DND-41 (cell line): ENCODE measurements around the gene INSM1.

Source experiments
- ATAC-seq: fragments of 200-7000 bp; cut with Tn5 transposase; 3 replicates; pipeline ENCODE4 v1.9.1; 2021; ENCODE audit warnings: low read depth; ENCODE audit not compliant: insufficient read depth
- DNase-seq: peaks from one replicate; pipeline ENCODE4 v3.0.0-alpha.2; 2020
- H2AFZ ChIP-seq: 2 replicates; pipeline ENCODE4 v1.6.0; 2012; ENCODE audit warnings: low read depth, low read length
- H3K27ac ChIP-seq: 2 replicates; pipeline ENCODE4 v1.5.1; 2012; ENCODE audit warnings: low read length, inconsistent platforms
- H3K27me3 ChIP-seq: fragments of 200-600 bp; sonication (generic); 2 replicates; pipeline ENCODE4 v1.6.0; 2012; ENCODE audit warnings: low read length, mild to moderate bottlenecking, inconsistent platforms; ENCODE audit not compliant: insufficient read depth, poor library complexity
- H3K36me3 ChIP-seq: 2 replicates; pipeline ENCODE4 v1.5.1; 2012; ENCODE audit warnings: low read length, inconsistent platforms; ENCODE audit not compliant: insufficient read depth
- H3K4me1 ChIP-seq: 2 replicates; pipeline ENCODE4 v1.5.1; 2012; ENCODE audit warnings: mild to moderate bottlenecking, low read length; ENCODE audit not compliant: insufficient read depth
- H3K4me2 ChIP-seq: 2 replicates; pipeline ENCODE4 v1.6.0; 2012; ENCODE audit warnings: mild to moderate bottlenecking, moderate library complexity, low read length, inconsistent platforms; ENCODE audit not compliant: insufficient read depth
- H3K4me3 ChIP-seq, 2 experiments: fragments of 200-600 bp in 1 of 2; shearing (Covaris generic) in 1 of 2; 2 replicates each; pipeline ENCODE4 v1.5.1; 2012 to 2016; ENCODE audit warnings: inconsistent platforms in 2 of 2, low read length in 2 of 2, mild to moderate bottlenecking in 2 of 2, low read depth in 1 of 2, moderate library complexity in 1 of 2
- H3K79me2 ChIP-seq: 2 replicates; pipeline ENCODE4 v1.6.0; 2012; ENCODE audit warnings: low read length, inconsistent platforms; ENCODE audit not compliant: insufficient read depth
- H3K9ac ChIP-seq: 2 replicates; pipeline ENCODE4 v1.6.0; 2012; ENCODE audit warnings: low read depth, mild to moderate bottlenecking, inconsistent platforms, low read length, moderate library complexity
- H3K9me3 ChIP-seq: 2 replicates; pipeline ENCODE4 v1.5.1; 2012; ENCODE audit warnings: low read length, moderate library complexity, mild to moderate bottlenecking, inconsistent platforms; ENCODE audit not compliant: insufficient read depth, severe bottlenecking
- H4K20me1 ChIP-seq: 2 replicates; pipeline ENCODE4 v1.6.0; 2012; ENCODE audit warnings: low read length; ENCODE audit not compliant: insufficient read depth
- EZH2 ChIP-seq: IDR thresholded peaks from 3 replicates; pipeline ENCODE4 v1.6.1; 2012; ENCODE audit warnings: borderline replicate concordance, low read depth, mild to moderate bottlenecking, moderate library complexity, low read length, inconsistent platforms; ENCODE audit not compliant: severe bottlenecking
- TF ChIP-seq, protein P1 (sequence below): IDR thresholded peaks from 2 replicates; pipeline ENCODE4 v1.5.1; 2012; ENCODE audit warnings: borderline replicate concordance, low read length, moderate library complexity, mild to moderate bottlenecking; ENCODE audit not compliant: poor library complexity, severe bottlenecking; ENCODE audit errors: extremely low read depth

Gene INSM1

DNA sequence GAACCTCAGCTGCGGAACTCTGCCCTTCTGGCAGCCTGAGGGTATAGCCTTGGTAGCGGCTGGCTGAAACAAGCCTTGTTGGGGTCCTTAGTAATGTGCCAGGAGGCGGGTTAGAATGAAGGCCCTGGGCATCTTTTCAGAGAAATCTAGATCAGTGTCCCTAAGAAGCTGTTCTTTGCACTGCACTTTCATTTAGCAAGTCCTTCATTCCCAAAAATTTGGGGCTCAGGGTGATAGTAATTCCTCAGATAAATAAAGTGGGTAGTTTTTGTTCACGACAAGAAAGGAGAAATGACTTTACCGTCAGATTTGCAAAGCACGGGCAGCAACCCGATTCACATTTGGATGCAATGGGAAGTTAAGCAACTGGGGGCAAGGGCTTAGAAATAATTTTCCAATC lies 3.2 kb downstream of the INSM1 start:
- Histone ChIP-seq H3K4me3 (no peak overlapping the region), H3K4me2 (no peak overlapping the region)

DNA sequence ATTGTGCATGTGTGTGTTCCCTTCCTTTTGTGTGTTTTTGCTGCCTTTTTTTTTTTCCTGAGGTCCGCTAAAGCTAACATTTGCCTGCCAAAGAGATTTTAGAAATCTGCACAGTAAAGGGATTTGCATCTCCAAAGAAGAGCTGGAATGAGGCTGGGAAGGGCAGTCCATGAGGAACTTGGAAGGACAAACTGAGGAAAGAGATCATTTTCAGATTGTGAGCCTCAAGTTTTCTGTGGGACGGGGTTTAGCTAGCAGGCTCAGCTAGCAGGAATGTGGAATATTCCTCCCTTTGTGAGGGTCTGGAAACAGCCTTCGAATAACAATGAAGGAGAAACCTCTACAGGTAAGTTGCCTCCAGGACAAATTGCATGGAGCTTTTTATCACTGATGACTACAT lies 3.8 kb downstream of the INSM1 start:
- no peak overlapping the region for H2AFZ ChIP-seq
- H3K27ac ChIP-seq = no peak overlapping the region
- no peaks in the 10 kb centered on the region for H4K20me1 ChIP-seq
- H3K4me3 ChIP-seq = no peak overlapping the region
- TF ChIP-seq, protein P1, sequence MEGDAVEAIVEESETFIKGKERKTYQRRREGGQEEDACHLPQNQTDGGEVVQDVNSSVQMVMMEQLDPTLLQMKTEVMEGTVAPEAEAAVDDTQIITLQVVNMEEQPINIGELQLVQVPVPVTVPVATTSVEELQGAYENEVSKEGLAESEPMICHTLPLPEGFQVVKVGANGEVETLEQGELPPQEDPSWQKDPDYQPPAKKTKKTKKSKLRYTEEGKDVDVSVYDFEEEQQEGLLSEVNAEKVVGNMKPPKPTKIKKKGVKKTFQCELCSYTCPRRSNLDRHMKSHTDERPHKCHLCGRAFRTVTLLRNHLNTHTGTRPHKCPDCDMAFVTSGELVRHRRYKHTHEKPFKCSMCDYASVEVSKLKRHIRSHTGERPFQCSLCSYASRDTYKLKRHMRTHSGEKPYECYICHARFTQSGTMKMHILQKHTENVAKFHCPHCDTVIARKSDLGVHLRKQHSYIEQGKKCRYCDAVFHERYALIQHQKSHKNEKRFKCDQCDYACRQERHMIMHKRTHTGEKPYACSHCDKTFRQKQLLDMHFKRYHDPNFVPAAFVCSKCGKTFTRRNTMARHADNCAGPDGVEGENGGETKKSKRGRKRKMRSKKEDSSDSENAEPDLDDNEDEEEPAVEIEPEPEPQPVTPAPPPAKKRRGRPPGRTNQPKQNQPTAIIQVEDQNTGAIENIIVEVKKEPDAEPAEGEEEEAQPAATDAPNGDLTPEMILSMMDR = no peak
- no peak for TF ChIP-seq EZH2
- H3K9ac ChIP-seq = no peak overlapping the region
- no peaks in the 10 kb centered on the region for H3K4me1 ChIP-seq
- H3K79me2 ChIP-seq = no peaks in the 10 kb centered on the region
- H3K9me3 ChIP-seq = peaks cover 3% of the 10 kb centered on the region
- H3K4me2 ChIP-seq = no peak overlapping the region
- H3K27me3 ChIP-seq = peaks cover 20% of the 10 kb centered on the region
- DNase-seq (no peak), ATAC-seq (no peak)
- H3K36me3 ChIP-seq = no peaks in the 10 kb centered on the region

More for the DNA sequence above, 3.2 kb downstream of the INSM1 start:
- no peaks in the 10 kb centered on the region for H3K4me1 ChIP-seq
- H3K9ac ChIP-seq = no peak overlapping the region
- H3K36me3 ChIP-seq = no peaks in the 10 kb centered on the region
- H2AFZ ChIP-seq = no peak overlapping the region
- H3K9me3 ChIP-seq = peaks cover 3% of the 10 kb centered on the region
- H4K20me1 ChIP-seq = no peaks in the 10 kb centered on the region
- DNase-seq = no peak
- H3K27me3 ChIP-seq = peaks cover 20% of the 10 kb centered on the region
- no peak for ATAC-seq
- TF ChIP-seq, protein P1 = no peak
- no peak for TF ChIP-seq EZH2
- H3K27ac ChIP-seq = no peak overlapping the region
- no peaks in the 10 kb centered on the region for H3K79me2 ChIP-seq

DNA sequence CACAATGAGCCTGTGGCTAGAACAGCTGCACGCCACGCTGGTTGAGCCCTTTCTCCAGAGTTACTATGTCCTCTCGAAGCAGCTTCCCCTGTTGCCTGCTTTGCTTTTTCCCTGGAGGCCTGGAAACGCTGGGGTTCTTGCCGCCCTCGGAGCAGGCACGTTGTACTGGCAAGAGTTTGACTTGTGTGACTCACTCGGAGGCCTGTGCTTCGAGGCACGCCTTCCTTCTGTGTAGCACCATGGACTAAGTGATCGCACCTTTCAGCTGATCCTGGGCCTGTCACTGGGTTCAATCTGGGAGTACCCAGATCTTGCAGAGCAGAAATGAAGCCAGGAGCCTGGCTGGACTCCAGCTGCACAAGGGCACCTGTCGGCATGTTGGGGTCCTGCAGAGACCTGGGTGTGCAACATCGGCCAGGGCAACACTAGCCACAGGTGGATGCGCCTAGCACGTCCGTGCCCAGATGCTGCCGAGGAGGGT lies 5.2 kb downstream of the INSM1 start:
- Histone ChIP-seq H3K4me1 (no peaks in the 10 kb centered on the region), H3K79me2 (no peaks in the 10 kb centered on the region), H3K9me3 (peaks cover 3% of the 10 kb centered on the region), H3K4me3 (no peak overlapping the region), H3K4me2 (no peak overlapping the region), H4K20me1 (no peaks in the 10 kb centered on the region), H3K9ac (no peak overlapping the region), H2AFZ (no peak overlapping the region), H3K27me3 (peaks cover 20% of the 10 kb centered on the region), H3K36me3 (no peaks in the 10 kb centered on the region), H3K27ac (no peak overlapping the region)
- DNase-seq (no peak), ATAC-seq (no peak)
- TF ChIP-seq, protein P1 = no peak
- TF ChIP-seq EZH2 = no peak

DNA sequence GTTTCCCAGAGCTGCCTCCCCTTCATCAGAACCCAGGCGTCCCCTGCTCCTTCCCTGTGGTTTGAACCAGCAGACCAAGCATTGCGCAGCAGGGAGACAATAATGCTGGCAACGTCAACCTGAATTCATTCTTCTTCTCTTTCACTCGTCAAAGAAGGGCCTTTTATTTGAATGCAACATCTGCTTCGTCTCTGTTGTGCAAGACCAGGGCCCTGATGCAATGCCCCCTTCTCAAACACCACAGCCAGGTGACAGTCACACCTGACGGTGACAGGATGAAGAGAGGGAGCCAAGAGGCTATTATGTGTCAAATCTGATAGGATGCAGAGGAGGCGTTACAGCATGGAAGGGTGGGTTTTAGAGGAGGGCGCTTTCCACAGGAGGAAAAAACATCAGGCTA lies 8.0 kb downstream of the INSM1 start:
- no peak for ATAC-seq
- H3K4me3 ChIP-seq = no peak overlapping the region
- no peaks in the 10 kb centered on the region for H3K79me2 ChIP-seq
- no peak overlapping the region for H3K27ac ChIP-seq
- peaks cover 20% of the 10 kb centered on the region for H3K27me3 ChIP-seq
- no peak for TF ChIP-seq EZH2
- TF ChIP-seq, protein P1 = no peak
- no peak overlapping the region for H3K9ac ChIP-seq
- no peak overlapping the region for H2AFZ ChIP-seq
- H3K36me3 ChIP-seq = no peaks in the 10 kb centered on the region
- no peaks in the 10 kb centered on the region for H4K20me1 ChIP-seq
- no peak for DNase-seq
- no peak overlapping the region for H3K4me2 ChIP-seq
- peaks cover 7% of the 10 kb centered on the region for H3K9me3 ChIP-seq
- H3K4me1 ChIP-seq = no peaks in the 10 kb centered on the region
